AG04449 (cell line): Measurements from ENCODE around the gene PCDHB7.
"Not testable (repeated sequence)": the region's sequence is repeated elsewhere in the genome, so short reads cannot be mapped to it uniquely, and the experiment has no call there.

Experiments
- CTCF ChIA-PET: fragments of 350-600 bp; formaldehyde crosslinking; extraction: SDS; loops from one replicate; lab custom pipeline; 2021; ENCODE audit warnings: antibody characterized with exemption; lab: Yijun Ruan, JAX
- POLR2A ChIA-PET: fragments of 400-600, 350-600 bp; formaldehyde crosslinking; extraction: SDS; loops from one replicate; lab custom pipeline; 2020; ENCODE audit warnings: antibody characterized with exemption, inconsistent platforms; lab: Yijun Ruan, JAX
- DNase-seq: peaks from one replicate; pipeline ENCODE4 v3.0.0-alpha.2; 2010; ENCODE audit warnings: low read depth, low spot score
- H3K4me3 ChIP-seq: 2 replicates; pipeline ENCODE4 v1.5.1; 2011; ENCODE audit warnings: low read depth, mild to moderate bottlenecking, control low read depth, low read length
- TF ChIP-seq, protein P1 (sequence below): IDR thresholded peaks from one replicate; pipeline ENCODE4 v1.5.1; 2011; ENCODE audit warnings: mild to moderate bottlenecking, moderate library complexity, low read length, control low read depth, inconsistent platforms; ENCODE audit not compliant: insufficient read depth; ENCODE audit errors: missing control alignments

PCDHB7 gene

GRCh38 chr5:141172381-141173204 is at the start of gene PCDHB7:
TSS of gene PCDHB7 (plus strand) at chr5:141172644. CDS start at chr5:141172836, 192 bp downstream.
- H3K4me3 ChIP-seq, result peak within 1 kb of the TSS; percentile 13; the same call in 1 of the 2 replicates
- CTCF ChIA-PET, result interaction anchor here (1.0 to 2.2 kb wide), 4 partner anchors 10 to 391 kb away, joined by 4 to 11 read pairs (median 6); partner anchors contain the start of genes PCDHB16 and PCDHB6
- TF ChIP-seq, protein P1, sequence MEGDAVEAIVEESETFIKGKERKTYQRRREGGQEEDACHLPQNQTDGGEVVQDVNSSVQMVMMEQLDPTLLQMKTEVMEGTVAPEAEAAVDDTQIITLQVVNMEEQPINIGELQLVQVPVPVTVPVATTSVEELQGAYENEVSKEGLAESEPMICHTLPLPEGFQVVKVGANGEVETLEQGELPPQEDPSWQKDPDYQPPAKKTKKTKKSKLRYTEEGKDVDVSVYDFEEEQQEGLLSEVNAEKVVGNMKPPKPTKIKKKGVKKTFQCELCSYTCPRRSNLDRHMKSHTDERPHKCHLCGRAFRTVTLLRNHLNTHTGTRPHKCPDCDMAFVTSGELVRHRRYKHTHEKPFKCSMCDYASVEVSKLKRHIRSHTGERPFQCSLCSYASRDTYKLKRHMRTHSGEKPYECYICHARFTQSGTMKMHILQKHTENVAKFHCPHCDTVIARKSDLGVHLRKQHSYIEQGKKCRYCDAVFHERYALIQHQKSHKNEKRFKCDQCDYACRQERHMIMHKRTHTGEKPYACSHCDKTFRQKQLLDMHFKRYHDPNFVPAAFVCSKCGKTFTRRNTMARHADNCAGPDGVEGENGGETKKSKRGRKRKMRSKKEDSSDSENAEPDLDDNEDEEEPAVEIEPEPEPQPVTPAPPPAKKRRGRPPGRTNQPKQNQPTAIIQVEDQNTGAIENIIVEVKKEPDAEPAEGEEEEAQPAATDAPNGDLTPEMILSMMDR, result peak; percentile 20
- POLR2A ChIA-PET, result no interaction called here
- no peak for DNase-seq

GRCh38 chr5:141123396-141124135 is 48.9 kb upstream of the PCDHB7 start:
- CTCF ChIA-PET, result not testable (repeated sequence)

DNA sequence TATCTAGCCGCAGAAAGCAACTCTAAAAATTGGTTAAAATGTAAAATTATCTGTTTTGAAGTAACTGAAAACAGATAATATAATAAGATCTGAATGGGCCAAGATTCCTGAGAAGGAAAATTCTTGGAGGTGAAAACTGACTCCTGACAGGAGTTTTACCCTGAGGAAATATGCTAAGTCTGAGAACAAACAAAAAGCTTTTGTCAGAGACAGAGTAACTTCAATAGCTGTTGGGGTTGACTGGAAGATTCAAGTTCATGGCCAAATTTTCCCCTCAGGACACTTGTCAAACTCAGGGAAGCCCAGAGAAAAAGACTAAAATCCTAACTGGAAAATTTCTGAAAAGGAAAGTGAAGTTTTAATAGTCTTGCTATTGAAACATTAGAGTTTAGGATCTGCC is 45.1 kb upstream of the PCDHB7 start:
- ChIA-PET POLR2A (no interaction called here), CTCF (interaction anchor here (0.7 kb wide), 1 partner anchor 1800 kb away, joined by 3 read pairs; no protein-coding TSS in a partner anchor)
- no peak for DNase-seq
- no peak overlapping the region for H3K4me3 ChIP-seq
- TF ChIP-seq, protein P1, result no peak

More at GRCh38 chr5:141123396-141124135, 48.9 kb upstream of the PCDHB7 start:
- DNase-seq, H3K4me3 ChIP-seq, POLR2A ChIA-PET: not testable (repeated sequence)

DNA sequence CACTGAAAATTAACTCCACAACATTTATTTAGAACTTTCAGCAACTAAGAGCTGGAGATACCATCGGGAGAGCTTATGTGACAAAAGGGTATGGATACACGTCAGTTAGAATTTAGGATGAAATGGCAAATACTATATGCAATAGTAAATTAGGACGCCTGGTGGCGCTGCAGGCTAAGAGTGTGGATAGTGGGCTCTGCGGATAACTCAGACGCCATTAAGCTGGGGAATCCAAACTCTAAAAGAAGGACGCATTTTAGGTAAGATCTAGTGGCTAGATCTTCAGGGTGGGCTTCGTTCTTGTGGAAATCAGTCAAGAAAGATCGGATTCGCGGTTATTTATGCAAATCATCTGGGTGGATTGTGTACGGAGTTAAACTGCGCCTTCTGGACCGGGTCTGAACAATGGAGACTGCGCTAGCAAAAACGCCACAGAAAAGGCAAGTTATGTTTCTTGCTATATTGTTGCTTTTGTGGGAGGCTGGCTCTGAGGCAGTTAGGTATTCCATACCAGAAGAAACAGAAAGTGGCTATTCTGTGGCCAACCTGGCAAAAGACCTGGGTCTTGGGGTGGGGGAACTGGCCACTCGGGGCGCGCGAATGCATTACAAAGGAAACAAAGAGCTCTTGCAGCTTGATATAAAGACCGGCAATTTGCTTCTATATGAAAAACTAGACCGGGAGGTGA is 37.3 kb upstream of the PCDHB7 start, which contains the start of gene PCDHB5:
PCDHB5 (plus strand) TSS at position 177 of the 688 bp plus-strand sequence; CDS start at position 406, 229 bp downstream.
- TF ChIP-seq, protein P1, result peak; percentile 6
- H3K4me3 ChIP-seq, result peak within 1 kb of the TSS; percentile 3; the same call in 1 of the 2 replicates
- no peak for DNase-seq
- ChIA-PET CTCF (interaction anchor here (0.7 to 1.0 kb wide), 2 partner anchors 23 to 429 kb away, joined by 3 read pairs; no protein-coding TSS in a partner anchor), POLR2A (no interaction called here)

DNA sequence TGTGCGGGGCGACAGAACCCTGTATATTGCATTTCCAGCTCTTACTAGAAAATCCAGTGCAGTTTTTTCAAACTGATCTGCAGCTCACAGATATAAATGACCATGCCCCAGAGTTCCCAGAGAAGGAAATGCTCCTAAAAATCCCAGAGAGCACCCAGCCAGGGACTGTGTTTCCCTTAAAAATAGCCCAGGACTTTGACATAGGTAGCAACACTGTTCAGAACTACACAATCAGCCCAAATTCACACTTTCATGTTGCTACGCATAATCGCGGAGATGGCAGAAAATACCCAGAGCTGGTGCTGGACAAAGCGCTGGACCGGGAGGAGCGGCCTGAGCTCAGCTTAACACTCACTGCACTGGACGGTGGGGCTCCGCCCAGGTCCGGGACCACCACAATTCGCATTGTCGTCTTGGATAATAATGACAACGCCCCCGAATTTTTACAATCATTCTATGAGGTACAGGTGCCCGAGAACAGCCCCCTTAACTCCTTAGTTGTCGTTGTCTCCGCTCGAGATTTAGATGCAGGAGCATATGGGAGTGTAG is 36.7 kb upstream of the PCDHB7 start:
- TF ChIP-seq, protein P1, result no peak
- CTCF ChIA-PET, result interaction anchor here (0.7 to 1.0 kb wide), 2 partner anchors 23 to 428 kb away, joined by 3 read pairs; no protein-coding TSS in a partner anchor
- POLR2A ChIA-PET, result no interaction called here
- no peak overlapping the region for H3K4me3 ChIP-seq
- DNase-seq, result no peak

- POLR2A ChIA-PET, CTCF ChIA-PET, H3K4me3 ChIP-seq, DNase-seq: not testable (repeated sequence)
Measured at GRCh38 chr5:141137346-141137745, 35.1 kb upstream of the PCDHB7 start.
